Epithelial cell of esophagus (primary cell): ENCODE measurements around the gene IMPA2.

ENCODE experiments used
- DNase-seq: peaks from one replicate; pipeline ENCODE4 v3.0.0; 2010; ENCODE audit warnings: low read depth
- H3K4me3 ChIP-seq: 2 replicates; pipeline ENCODE4 v1.5.1; 2011; ENCODE audit warnings: mild to moderate bottlenecking, low read length, control low read depth
- TF ChIP-seq, protein P1 (sequence below): IDR thresholded peaks from 2 replicates; pipeline ENCODE4 v1.5.1; 2011; ENCODE audit warnings: low read depth, mild to moderate bottlenecking, low read length, control low read depth, inconsistent platforms; ENCODE audit not compliant: insufficient read depth; ENCODE audit errors: missing control alignments

Gene IMPA2

DNA sequence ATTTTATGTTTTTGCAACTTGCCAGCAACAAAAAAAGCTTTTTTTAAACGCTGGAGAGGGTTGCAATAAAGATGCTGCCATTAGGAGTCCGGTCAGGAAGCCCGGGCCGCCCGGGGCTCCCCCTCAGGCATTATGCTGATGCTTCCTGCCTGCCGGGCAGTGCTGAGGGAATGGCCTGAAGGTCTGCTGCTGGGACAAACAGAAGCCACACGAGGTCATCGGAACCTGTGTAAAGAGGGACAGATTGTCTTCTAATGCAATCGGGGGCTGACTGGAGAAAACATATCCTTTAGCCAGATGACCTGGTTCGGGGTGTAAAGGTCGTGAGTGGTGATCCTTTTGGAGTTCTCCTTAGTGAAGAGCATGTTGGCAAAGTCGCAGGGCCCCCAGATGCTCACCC is 2.3 kb downstream of the IMPA2 start:
- TF ChIP-seq, protein P1, sequence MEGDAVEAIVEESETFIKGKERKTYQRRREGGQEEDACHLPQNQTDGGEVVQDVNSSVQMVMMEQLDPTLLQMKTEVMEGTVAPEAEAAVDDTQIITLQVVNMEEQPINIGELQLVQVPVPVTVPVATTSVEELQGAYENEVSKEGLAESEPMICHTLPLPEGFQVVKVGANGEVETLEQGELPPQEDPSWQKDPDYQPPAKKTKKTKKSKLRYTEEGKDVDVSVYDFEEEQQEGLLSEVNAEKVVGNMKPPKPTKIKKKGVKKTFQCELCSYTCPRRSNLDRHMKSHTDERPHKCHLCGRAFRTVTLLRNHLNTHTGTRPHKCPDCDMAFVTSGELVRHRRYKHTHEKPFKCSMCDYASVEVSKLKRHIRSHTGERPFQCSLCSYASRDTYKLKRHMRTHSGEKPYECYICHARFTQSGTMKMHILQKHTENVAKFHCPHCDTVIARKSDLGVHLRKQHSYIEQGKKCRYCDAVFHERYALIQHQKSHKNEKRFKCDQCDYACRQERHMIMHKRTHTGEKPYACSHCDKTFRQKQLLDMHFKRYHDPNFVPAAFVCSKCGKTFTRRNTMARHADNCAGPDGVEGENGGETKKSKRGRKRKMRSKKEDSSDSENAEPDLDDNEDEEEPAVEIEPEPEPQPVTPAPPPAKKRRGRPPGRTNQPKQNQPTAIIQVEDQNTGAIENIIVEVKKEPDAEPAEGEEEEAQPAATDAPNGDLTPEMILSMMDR: no peak
- H3K4me3 ChIP-seq: peak overlapping the region; percentile 85
- DNase-seq: no peak

DNA sequence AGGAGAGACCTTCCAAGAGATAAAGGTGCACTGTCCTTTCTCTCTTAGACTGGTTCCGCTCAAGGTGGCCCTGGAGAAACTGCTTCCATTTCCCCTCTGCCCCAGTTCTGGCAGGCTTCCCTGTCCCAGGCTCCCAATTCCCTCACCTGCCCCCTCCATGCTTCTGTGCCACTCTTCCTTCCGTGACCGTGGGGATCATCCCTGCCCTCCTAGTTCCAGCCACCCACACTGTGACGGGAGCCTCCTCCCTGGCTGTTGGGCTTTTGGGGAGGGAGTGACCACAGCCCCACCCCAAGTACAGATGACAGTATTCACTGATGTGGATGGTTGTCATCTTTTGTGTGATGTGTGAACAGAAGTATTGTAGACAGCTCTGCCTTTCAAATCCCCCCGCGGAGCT is 2.8 kb downstream of the IMPA2 start:
- H3K4me3 ChIP-seq: peak overlapping the region; percentile 85
- DNase-seq: no peak
- TF ChIP-seq, protein P1: no peak

DNA sequence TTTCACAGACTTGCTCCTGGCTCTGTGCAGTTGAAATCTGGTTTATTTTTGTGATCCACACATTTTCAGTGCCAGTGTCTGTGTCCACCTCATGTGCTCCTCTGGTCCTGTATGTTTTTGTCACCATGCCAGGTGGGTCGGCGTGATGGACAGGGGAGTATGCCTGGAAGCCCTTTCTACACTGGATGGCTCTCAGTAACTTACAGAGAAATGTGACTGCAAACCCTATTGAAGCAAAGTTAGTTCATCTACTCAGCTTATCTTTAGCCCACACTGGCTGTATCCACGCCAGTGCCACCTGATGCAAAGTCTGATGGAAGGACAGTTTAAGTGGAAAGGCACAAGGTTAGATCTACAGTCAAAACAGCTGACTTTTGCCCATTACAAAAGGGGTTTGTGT is 4.3 kb downstream of the IMPA2 start:
- TF ChIP-seq, protein P1: no peak
- no peak overlapping the region for H3K4me3 ChIP-seq
- DNase-seq: no peak

DNA sequence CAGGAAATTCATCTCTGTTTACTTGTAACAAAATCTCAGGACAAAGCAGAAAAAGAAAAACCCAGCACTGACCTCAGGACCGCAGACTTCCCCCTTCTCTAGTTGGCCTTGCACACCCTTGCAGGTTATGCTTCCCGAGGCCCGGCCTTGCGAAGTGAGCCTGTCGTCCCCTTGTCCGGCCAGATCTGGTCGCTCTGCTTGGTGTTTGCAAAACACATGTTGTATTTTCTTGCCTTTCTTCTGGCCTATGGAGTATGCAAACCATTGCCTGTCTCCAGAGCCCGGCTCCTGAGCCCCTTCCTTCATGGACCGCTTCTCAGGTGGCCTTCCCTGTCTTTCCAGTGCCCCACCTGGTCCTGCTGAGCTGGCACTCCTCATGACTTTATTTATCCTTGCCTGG is 4.8 kb downstream of the IMPA2 start:
- no peak overlapping the region for H3K4me3 ChIP-seq
- TF ChIP-seq, protein P1: no peak
- no peak for DNase-seq

DNA sequence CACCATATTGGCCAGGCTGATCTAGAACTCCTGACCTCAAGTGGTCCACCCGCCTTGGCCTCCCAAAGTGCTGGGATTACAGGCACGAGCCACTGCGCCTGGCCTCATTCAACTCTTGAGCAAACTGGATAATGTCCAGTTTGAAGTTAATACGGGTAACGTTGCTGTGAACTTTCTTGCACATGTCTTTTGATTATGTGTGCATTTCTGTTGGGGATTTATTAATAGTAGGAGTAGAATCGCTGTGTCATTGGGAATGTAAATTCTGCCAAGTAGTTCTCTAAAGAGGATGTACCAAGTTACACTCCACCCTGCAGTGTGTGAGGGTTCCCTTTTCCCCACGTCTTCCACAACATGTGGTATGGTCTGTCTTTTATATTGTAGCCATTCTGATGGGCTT is 6.2 kb downstream of the IMPA2 start:
- no peak overlapping the region for H3K4me3 ChIP-seq
- TF ChIP-seq, protein P1: no peak
- DNase-seq: no peak

DNA sequence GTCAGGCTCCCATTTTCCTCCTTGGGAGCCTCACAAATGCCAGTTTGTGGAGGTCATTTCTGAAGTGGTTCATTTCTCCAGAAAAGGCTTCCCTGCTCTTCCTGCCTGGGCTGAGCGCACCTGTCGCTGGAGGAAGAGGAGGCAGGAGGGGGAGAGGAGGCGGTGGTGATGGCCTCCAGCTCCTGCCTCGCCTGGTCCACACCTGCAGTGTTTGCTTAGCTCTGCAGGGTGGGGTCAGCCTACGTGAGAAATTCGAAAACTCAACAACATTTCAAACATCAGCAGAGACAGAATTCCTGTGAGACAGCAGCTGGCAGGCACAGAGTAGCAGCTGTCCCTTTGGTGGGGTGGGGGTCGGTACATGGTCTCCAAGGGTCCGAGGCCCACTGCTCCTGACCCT is 7.9 kb downstream of the IMPA2 start:
- TF ChIP-seq, protein P1: no peak
- DNase-seq: no peak
- no peak overlapping the region for H3K4me3 ChIP-seq

DNA sequence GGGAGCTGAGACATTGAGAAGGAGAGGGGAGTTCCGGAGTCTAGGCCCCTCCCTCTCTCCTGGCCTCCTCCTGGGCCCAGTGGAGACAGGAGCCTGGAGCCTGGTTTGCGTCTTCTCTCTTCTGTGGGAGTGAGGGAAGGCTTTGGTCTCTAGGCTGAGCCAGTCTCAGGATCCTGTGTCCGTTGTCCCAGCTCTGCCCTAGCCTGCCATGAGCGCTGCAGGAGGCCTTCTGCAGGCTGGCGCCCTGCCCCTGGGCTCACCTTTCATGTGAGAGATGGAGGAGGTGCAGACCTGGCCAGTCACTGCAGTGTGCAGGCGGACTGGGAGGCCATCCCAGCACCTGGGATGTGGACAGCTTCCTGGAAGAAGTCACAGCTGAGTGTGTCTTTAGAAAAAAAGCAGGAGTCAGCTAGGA is 8.7 kb downstream of the IMPA2 start:
- TF ChIP-seq, protein P1: no peak
- H3K4me3 ChIP-seq: no peak overlapping the region
- DNase-seq: no peak
